HTERT RPE-1 (cell line): Measurements from ENCODE around the gene RGSL1.

Experiments used
- in situ Hi-C: fragments of 300-500 bp; cut with MboI; formaldehyde crosslinking; loops from 4 replicates; pipeline ENCODE4 v1.14.3; 2020; ENCODE audit warnings: low sequenced_read_pairs

RGSL1 gene

GRCh38 chr1:182533896-182534295 is 84.0 kb downstream of the RGSL1 start:
- in situ Hi-C loops = no loop called here

GRCh38 chr1:182549346-182549745 is 99.4 kb downstream of the RGSL1 start:
- in situ Hi-C loops = no loop called here

GRCh38 chr1:182549811-182550210 is 99.9 kb downstream of the RGSL1 start:
- in situ Hi-C loops = no loop called here

GRCh38 chr1:182552527-182552926 is 102.6 kb downstream of the RGSL1 start:
- in situ Hi-C loops = no loop called here

GRCh38 chr1:182555493-182555892 is 105.5 kb downstream of the RGSL1 start:
- in situ Hi-C loops = no loop called here

GRCh38 chr1:182556279-182556678 is 106.3 kb downstream of the RGSL1 start:
- in situ Hi-C loops = no loop called here

GRCh38 chr1:182560392-182560984 is 110.5 kb downstream of the RGSL1 start:
- in situ Hi-C loops = no loop called here

- in situ Hi-C loops = no loop called here
Measured at GRCh38 chr1:182561456-182561855, 111.5 kb downstream of the RGSL1 start.

GRCh38 chr1:182563095-182563494 is 113.1 kb downstream of the RGSL1 start:
- in situ Hi-C loops = no loop called here

GRCh38 chr1:182564406-182565004 is 114.6 kb downstream of the RGSL1 start:
- in situ Hi-C loops = no loop called here

GRCh38 chr1:182565537-182565936 is 115.6 kb downstream of the RGSL1 start:
- in situ Hi-C loops = no loop called here

GRCh38 chr1:182567629-182568028 is 117.7 kb downstream of the RGSL1 start:
- in situ Hi-C loops = no loop called here

GRCh38 chr1:182568647-182569284 is 118.8 kb downstream of the RGSL1 start:
- in situ Hi-C loops = no loop called here

- in situ Hi-C loops = no loop called here
Measured at GRCh38 chr1:182569939-182570610, 120.1 kb downstream of the RGSL1 start.

- in situ Hi-C loops = no loop called here
Measured at GRCh38 chr1:182570611-182570970, 120.6 kb downstream of the RGSL1 start.

GRCh38 chr1:182574156-182574555 is 124.2 kb downstream of the RGSL1 start:
- in situ Hi-C loops = no loop called here

GRCh38 chr1:182575540-182576149 is 125.7 kb downstream of the RGSL1 start:
- in situ Hi-C loops = no loop called here

- in situ Hi-C loops = no loop called here
Measured at GRCh38 chr1:182580736-182581135, 130.8 kb downstream of the RGSL1 start.

GRCh38 chr1:182584746-182585145 is 134.8 kb downstream of the RGSL1 start:
- in situ Hi-C loops = no loop called here

GRCh38 chr1:182586380-182586779 is 136.4 kb downstream of the RGSL1 start:
- in situ Hi-C loops = no loop called here

- in situ Hi-C loops = no loop called here
Measured at GRCh38 chr1:182587093-182587492, 137.1 kb downstream of the RGSL1 start.
